A549 treated with CORT108297 at 1 μM for 4 hours (cell line): Measurements from ENCODE around the gene ZNF619. TPM values are rescaled to one million over a fixed set of nuclear protein-coding genes. Genes with fewer than 3 reads are reported as not detected.

Experiments
- total RNA-seq: library from RNA; stranded (reverse); fragments of 200-300 nt; extraction: Qiagen RNA extraction; gene quantifications from 5 replicates; pipeline ENCODE4 v1.2.3, GENCODE V29; 2022

ZNF619 gene
- total RNA-seq: 1.3 to 1.9 TPM (median 1.7 TPM) in 5 replicates

DNA sequence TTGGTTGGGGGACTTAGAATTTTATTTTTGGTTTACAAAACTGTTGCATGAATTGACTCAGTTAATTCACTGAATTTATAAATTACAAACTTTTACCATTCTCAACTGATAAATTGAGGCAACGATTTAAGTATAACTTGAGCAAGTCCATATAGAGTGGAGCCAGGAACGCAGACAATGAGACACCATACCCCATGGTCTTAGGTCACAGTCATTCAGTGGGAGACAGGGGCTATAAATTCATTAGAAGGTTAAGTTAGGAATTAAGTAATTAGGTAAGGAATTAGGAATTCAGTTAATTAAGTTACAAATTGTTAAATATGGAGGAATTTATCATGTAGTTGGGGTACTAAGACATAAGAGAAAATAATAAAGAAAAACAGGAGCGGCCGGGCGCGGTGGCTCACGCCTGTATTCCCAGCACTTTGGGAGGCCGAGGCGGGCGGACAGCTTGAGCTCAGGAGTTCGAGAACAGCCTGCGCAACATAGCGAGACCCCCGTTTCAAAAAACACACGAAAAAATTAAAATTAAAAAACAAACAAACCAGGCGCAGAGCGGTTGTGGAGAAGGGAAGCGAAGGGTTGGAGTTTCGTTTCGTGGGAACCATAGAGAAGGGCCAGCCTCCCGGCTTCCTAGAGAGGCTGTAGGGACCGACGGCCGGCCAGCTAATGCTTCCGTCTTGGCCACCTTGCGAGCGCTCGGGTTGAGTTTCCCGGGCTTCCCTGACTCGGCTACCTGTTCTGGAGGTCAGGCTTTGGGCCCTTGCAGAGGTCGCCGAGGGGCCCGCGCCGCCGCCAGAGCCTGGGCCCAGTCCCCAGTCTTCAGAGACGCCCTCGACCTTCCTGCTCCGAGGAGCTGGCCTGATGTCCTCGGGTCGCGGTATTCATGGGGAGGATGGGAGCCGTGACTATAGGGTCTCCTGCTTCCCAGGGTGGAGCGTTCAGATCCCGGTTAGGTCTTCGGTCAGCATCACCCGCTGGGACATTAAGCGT is at the start of gene ZNF619:
Gene ZNF619, plus strand, starts transcription at position 645 of the 993 bp plus-strand sequence. CDS start 858 bp downstream, outside the sequence.

DNA sequence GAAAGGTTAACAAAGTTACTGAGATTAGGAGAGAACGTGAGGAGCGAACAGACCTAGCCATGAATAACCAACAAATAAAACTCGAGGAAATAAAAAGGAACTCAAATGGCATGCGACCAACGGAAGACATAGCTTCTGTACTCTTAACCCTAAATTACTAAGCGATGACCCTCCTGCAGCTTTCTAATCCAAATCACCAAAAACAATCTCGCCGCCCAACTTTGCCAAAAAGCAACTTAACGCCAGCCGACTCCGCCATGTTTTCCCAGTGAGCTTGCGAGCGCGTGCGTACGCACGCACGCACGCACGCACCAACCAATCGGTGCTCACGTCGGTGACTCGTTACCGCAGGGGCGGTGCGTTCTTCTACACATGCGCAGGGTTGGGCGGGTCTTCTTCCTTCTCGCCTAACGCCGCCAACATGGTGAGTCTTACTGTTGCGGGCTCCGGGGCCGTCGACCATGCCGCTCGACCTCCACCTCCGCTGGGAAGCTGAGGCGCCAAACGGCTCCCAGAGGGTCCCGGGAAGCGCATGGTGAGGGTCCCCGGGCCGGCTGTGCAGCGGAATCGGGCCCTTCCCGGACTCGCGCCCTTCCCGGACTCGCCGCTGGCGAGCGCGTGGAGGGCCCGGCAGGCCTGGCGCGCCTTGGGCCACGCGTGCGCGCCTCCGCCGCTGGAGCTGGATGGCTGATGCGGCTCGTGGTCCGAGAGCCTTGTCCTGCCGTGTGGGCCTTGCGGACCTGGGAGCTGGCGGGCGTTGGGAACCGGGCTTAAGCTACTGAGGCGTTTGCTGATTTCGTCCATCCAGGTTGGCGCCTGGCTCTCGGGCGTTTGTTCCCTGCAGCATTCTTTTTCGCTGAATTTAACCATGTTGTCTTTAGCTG is 19.7 kb upstream of the ZNF619 start, which contains the start of gene RPL14:
Gene RPL14, plus strand, starts transcription at position 400 of the 884 bp plus-strand sequence. Its CDS starts 133 bp downstream, at position 533.

DNA sequence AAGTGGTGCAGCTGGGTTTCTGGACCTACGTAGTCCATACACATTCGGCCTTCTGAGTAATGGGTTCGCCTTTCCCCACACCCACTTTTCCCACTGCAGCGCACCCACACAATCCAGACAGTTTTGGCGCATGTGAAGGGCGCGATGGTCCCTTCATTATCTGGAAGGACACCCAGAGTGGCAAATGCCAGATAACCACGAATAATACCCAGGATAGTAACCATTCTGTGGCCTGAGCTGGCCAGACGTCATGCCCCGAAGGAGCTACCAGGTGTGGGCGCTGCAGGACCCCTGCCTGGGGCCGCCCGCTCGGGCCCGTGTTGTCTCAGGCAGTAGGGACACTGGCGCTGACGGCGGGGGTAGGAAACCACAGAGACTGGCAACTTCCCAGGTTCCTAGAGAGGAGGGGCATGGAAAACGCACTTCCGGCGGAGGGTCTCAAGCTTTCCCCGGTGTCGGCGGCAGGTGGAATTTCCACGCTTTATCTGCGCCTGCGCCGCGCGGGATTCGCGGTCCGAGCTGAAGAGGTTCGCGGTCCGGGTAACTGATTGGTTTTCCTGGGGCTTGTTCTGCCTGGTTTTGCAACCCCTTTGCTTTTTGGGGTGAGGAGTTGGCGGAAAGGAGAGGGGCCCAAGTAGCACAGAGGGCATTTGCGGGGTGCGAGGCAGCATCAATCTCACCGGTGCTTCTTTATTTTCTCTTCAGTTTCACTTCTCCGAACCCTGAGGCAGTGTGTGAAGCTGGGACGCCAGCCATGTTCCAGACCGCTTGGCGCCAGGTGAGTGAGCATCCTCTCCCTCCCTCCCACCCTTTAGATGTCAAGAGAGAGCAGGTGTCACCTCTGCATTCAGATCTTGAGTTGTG is 28.9 kb downstream of the ZNF619 start, which contains the start of gene ZNF620:
Gene ZNF620, plus strand, starts transcription at position 441 of the 864 bp plus-strand sequence. Its CDS starts 314 bp downstream, at position 755.

DNA sequence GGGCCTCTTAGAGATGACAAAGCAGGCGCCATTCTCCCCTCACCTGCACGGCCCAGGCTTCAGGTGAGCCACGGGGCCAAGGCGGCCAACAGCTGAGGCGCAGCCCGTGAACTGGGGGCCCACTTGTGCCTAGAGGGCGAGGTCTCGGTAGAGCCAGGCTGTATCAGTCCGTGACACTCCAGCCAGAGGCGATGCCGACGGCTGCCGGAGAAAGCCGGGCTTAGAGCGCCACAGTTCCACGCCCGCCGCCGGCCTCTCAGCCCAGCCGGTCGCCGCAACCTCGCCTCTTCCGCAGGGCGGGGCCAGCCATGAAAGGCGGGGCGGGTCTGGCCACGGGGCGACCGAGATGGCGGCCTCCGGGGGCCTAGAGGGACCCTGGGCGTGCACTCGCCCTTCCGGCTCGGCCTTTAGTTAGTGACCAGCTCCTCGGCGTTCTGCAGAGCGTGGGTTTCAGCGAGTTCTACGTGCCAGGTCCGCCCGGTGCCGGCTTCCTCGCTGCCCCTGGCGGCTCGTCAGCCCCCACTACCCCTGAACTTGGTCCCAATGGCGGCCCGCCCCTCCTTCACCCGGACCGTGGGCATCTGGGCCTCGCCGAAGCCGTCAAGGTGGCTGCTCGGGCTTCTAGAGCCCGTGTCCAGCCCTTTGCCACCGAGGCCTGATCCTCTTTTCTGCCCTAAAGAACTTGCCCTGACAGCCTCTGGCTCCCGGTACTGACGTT is 47.8 kb downstream of the ZNF619 start, which contains the start of gene ZNF621:
Gene ZNF621, plus strand, starts transcription at position 393 of the 718 bp plus-strand sequence. CDS start 881 bp downstream, outside the sequence.

Other genes with a start within 250 kb of the ZNF619 start
- 51.8 to 67.0 TPM (median 58.0 TPM) in 5 replicates for gene EIF1B, start 167.4 kb upstream of the ZNF619 start, total RNA-seq
- gene ENTPD3, start 89.9 kb upstream of the ZNF619 start, total RNA-seq: 0.04 to 0.06 TPM (median 0.05 TPM) in 3 of 5 replicates, not detected in the others
- gene RPL14, start 19.8 kb upstream of the ZNF619 start, total RNA-seq: 712 to 782 TPM (median 751 TPM) in 5 replicates
- gene ZNF620, start 28.9 kb downstream of the ZNF619 start, total RNA-seq: 1.1 to 1.9 TPM (median 1.6 TPM) in 5 replicates
- gene ZNF621, start 47.8 kb downstream of the ZNF619 start, total RNA-seq: 5.5 to 7.6 TPM (median 6.6 TPM) in 5 replicates